G401.6 (cell line): ENCODE results near the gene TMEM167A.
A peak's percentile ranks its signal among the peaks of the same experiment; 100 is the strongest.

Experiments
- FAIRE-seq: peaks from 2 replicates; lab custom pipeline; 2012; peaks lifted over from hg19 to GRCh38; lab: Jason Lieb, UNC

TMEM167A gene

DNA sequence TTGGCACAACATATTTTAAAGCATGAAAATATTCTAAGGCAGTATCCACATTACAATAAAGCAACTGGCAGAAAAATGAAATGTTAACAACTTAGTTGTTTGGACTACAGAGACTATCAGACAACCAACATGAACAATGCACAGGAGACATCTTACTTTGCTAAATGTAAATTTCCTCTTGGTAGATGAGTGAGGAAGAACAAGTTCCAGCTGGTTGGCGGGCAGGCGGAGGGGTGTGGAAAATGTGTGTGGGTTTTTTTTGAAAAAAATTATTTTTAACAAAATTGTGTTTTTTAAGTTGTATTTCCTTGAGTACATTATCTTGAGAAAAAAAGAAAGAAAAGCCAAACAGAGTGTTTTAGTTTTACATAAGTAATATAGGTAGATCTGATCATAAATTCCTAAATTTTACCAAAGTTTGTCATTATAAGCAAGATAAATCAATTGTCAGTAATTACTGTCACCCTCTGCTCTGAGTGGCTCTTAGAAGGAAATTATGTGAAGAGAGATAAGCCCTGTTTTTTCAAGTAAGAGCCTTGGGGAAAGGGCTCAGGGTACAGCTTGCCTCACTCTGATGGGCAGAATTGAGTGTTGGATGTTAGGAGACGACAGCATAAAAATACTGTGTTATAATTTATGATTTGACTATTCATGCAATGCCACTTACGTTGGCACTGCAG, 42.5 kb downstream of the TMEM167A start:
- peak; percentile 77 for FAIRE-seq

DNA sequence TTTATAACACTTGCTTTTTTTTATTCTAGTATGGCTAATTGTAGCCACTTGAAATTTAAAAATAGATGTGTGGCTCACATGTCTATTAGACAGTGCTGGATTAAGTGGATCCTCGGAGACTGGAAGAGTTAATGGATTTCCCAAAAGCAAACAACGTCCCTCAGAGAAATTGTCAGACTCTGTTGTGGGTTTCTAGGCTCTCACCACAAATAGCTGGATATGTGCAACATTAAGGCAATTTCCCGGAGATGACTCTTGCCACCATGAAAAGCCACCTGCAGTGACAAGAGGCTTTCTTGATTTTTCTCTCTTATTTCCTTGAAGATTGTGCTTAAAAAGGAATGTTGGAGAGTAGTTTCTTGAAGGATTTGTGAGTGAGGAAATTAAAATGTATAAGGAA, 43.2 kb downstream of the TMEM167A start:
- no peak for FAIRE-seq

GRCh38 chr5:83031381-83031780, 45.8 kb downstream of the TMEM167A start:
- FAIRE-seq: no peak

DNA sequence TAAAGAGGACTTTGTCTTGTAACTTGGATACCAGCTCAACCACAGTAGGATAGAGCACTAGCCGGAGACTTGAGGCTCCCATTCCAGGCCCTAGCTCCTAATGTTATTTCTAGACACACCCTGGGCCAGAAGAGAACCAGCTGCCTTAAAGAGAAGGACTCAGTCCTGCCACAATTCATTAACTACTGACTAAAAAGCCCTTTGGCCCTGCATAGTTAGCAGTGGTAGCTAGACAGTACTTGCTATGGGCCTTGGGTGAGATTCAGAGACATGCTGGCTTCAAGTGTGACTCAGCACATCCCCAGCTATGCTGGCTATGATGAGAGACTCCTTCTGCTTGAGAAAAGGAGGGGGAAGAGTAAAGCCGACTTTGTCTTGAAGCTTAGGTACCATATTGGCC, 47.3 kb downstream of the TMEM167A start:
- no peak for FAIRE-seq

DNA sequence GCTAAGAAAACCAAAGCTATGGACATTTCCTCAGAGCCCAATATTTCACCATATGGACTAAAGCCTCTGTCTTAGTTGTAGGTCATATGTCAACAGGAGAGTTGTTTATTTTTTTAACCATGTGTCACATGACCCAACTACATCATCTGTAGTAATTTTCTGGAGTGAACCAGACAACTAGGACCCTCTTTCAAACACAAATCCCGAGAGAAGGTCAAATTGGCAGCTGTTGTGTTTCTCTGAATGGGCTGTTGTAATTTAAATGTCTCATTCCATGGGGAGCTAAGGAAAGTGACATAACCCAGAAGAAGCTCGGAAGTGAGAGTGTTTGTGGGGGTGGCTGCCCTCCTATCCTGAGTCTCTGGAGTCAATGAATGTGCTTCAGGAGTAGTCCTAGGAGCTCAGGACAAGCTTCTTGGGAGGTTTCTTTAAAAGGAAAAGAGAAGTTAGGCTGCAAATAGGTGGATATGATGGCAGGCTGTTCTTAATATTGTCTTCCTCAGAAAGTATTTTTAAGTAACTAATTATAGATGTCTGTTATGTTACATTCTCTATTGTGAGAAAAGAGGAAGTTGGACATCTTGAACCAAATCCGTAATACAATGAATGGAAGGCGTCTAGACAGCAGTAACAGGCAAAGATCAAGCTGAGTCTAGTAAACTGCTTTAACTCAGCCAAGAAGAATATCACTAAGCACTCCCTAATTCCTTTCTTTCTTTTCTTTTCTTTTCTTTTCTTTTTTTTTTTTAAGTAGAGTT, 50.1 kb downstream of the TMEM167A start:
- peak; percentile 63 for FAIRE-seq

- no peak for FAIRE-seq
Observed at GRCh38 chr5:83026516-83026915, 50.7 kb downstream of the TMEM167A start.

- FAIRE-seq: no peak
Observed at GRCh38 chr5:83025690-83026478, 51.3 kb downstream of the TMEM167A start.

DNA sequence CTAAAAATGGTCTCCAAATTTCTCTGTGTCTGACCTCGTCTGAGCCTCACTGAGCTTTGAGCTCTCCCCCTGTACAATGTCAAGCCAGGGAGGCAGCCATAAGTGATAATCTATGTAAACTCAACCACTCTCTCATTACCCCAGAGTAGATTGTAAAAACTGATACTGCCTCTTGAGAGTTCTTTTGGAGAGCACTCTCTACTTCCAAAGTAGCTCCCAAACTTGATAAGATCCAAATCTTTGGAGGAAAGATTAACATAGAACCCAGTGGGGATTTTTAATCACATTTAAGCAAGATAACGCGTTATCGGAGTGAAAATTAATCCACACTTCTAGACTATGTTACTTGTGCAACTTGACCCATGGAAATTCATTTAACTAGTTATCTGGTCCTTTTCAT, 54.9 kb downstream of the TMEM167A start:
- FAIRE-seq: no peak

- FAIRE-seq: peak; percentile 74
Observed at GRCh38 chr5:83015676-83016075, 61.5 kb downstream of the TMEM167A start.

DNA sequence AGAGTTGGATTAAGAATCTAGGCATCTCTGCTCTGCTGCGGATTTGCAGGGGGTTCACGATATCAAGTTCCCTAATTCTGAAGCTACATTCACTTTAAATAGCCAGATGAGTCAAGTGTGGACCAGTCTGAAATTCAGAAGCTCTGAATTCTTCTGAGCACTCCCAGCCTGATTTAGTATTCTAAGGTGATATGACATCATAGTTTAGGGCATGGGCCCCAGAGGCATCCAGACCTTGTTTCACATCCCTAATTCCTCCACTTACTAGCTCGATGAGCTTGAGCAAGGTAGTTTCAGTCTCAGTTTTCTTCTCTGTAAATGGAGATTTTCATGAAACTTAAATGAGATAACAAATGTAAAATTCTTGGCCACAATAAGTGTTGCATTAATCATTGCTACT, 65.2 kb downstream of the TMEM167A start:
- no peak for FAIRE-seq

DNA sequence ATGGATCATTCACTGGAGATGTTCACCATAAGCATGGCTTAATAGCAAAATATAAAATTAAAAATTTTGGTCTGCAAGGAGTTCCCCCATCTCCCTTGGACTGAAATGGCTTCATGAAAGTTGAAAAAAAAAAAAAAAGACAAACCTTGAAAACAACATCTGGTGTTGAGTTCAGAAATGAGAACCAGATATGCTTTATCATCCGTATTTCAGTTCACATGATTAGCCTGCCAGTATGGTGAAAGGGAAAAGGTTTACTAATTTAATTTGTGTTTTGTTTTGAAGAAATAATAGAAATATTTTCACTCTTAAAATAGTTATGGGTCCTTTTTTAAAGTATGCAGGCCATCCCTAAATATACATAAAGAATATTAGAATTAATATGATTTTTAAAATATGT, 67.8 kb downstream of the TMEM167A start:
- peak; percentile 49 for FAIRE-seq

DNA sequence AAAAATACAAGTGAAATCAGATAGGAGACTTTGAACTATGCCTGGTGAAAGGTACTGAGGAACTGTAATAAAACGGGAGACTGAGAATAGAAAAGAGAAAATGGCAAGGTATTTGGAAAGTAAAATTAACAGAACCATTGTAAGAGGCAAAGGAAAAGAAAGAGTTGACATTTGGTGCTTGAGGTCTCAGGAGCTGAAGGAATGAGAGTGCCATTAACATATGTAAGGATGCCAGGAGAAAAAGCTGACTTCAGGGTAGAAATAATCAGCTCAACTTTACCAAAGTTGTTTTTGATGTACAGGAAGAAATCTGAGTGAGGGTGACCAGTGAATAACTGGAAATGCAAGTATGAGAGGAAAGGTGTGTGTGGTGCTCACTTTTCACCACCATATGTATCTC, 69.4 kb downstream of the TMEM167A start:
- no peak for FAIRE-seq

- no peak for FAIRE-seq
Observed at GRCh38 chr5:83006683-83007283, 70.4 kb downstream of the TMEM167A start.

DNA sequence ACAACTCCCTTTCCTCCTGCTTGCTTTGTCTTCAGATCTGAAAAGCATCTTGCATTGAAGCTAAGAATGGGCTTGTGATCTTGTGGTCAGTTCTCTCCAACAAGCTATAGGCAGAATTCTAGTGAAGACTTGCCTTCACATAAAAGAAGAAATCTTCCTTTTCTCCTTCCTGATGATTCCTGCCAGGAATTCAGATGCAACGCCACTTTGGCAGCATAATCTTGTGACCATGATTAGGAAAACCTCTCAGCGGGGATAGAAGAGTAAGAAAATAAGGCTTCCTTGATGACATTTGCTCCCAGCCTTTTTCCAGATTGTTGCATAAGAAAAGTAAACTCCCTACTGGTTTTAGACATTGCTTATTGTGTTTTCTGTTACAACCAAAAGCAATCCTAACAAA, 73.4 kb downstream of the TMEM167A start:
- peak; percentile 88 for FAIRE-seq
